SU-DHL-6 (cell line): ENCODE data around the gene ELFN2.

ENCODE experiments used
- CTCF ChIP-seq: fragments of 200-600 bp; sonication (generic); IDR thresholded peaks from one replicate; pipeline ENCODE4 v1.5.1; 2017; ENCODE audit warnings: antibody characterized with exemption, mild to moderate bottlenecking, low read length, moderate library complexity; ENCODE audit not compliant: insufficient read depth, poor library complexity, severe bottlenecking
- EZH2phosphoT487 ChIP-seq: fragments of 200-600 bp; sonication (generic), shearing (Covaris generic); conservative IDR thresholded peaks from 2 replicates; pipeline ENCODE4 v1.6.1; 2018; ENCODE audit warnings: mild to moderate bottlenecking, antibody characterized with exemption, low read length, moderate library complexity, mixed read lengths

GRCh38 chr22:37392721-37393328 lies 34.5 kb downstream of the ELFN2 start:
- TF ChIP-seq CTCF (no peak), EZH2phosphoT487 (no peak)
